Fibroblast of pulmonary artery (primary cell): ENCODE measurements around the gene RORC.

Experiments
- DNase-seq: peaks from one replicate; pipeline ENCODE4 v3.0.0-alpha.2; 2010; ENCODE audit warnings: low read depth
- H3K4me3 ChIP-seq: replicated peaks from 2 replicates; pipeline ENCODE4 v1.5.1; 2011; ENCODE audit warnings: low read depth, mild to moderate bottlenecking, control low read depth, low read length, moderate library complexity
- CTCF ChIP-seq: IDR thresholded peaks from 2 replicates; pipeline ENCODE4 v1.5.1; 2011; ENCODE audit warnings: mild to moderate bottlenecking, control low read depth, low read length, inconsistent platforms; ENCODE audit errors: missing control alignments

Gene RORC

GRCh38 chr1:151819976-151820623 lies 11.5 kb downstream of the RORC start:
- DNase-seq: no peak
- H3K4me3 ChIP-seq: no peak overlapping the region
- TF ChIP-seq CTCF: no peak

- no peak overlapping the region for H3K4me3 ChIP-seq
- TF ChIP-seq CTCF: no peak
- DNase-seq: no peak
Measured at GRCh38 chr1:151819227-151819835, 12.3 kb downstream of the RORC start.

GRCh38 chr1:151817353-151817730 lies 14.3 kb downstream of the RORC start:
- no peak for TF ChIP-seq CTCF
- no peak overlapping the region for H3K4me3 ChIP-seq
- DNase-seq: no peak

- TF ChIP-seq CTCF: no peak
- DNase-seq: no peak
- H3K4me3 ChIP-seq: no peak overlapping the region
Measured at GRCh38 chr1:151816548-151817352, 14.9 kb downstream of the RORC start.

GRCh38 chr1:151815716-151816327 lies 15.8 kb downstream of the RORC start:
- no peak for DNase-seq
- H3K4me3 ChIP-seq: no peak overlapping the region

More at GRCh38 chr1:151815716-151816327, 15.8 kb downstream of the RORC start:
- TF ChIP-seq CTCF: no peak
